Gastrocnemius medialis (tissue), 4 donors: ENCODE results near the gene AGRN.

Source experiments
- POLR2A ChIP-seq, 2 donors: fragments of 450-650 bp; IDR thresholded peaks; one replicate each; pipeline ENCODE4 v1.6.1; 2017; ENCODE audit warnings: antibody characterized with exemption in 2 of 2, mild to moderate bottlenecking in 2 of 2, moderate library complexity in 2 of 2
- TF ChIP-seq, protein P1 (sequence below), 5 experiments: fragments of 450-650 bp in 3 of 5; fragments of 200-600 bp in 2 of 5; sonication (generic) in 2 of 5; IDR thresholded peaks in 4 of 5; conservative IDR thresholded peaks in 1 of 5; 1 replicate in 4 of 5; 2 replicates in 1 of 5; pipeline ENCODE4 v1.5.1; 2016 to 2019; ENCODE audit warnings: antibody characterized with exemption in 5 of 5, mild to moderate bottlenecking in 3 of 5, moderate library complexity in 3 of 5

DNA sequence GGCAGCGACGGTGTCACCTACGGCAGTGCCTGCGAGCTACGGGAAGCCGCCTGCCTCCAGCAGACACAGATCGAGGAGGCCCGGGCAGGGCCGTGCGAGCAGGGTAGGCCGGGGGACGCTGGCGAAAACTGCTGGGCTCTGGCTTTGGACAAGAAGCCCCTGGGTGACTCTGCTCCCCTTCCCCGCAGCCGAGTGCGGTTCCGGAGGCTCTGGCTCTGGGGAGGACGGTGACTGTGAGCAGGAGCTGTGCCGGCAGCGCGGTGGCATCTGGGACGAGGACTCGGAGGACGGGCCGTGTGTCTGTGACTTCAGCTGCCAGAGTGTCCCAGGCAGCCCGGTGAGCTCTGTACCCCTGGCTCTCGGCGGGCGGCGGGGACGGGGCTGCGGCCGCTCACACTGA, 24.0 kb downstream of the AGRN start:
- TF ChIP-seq, protein P1, sequence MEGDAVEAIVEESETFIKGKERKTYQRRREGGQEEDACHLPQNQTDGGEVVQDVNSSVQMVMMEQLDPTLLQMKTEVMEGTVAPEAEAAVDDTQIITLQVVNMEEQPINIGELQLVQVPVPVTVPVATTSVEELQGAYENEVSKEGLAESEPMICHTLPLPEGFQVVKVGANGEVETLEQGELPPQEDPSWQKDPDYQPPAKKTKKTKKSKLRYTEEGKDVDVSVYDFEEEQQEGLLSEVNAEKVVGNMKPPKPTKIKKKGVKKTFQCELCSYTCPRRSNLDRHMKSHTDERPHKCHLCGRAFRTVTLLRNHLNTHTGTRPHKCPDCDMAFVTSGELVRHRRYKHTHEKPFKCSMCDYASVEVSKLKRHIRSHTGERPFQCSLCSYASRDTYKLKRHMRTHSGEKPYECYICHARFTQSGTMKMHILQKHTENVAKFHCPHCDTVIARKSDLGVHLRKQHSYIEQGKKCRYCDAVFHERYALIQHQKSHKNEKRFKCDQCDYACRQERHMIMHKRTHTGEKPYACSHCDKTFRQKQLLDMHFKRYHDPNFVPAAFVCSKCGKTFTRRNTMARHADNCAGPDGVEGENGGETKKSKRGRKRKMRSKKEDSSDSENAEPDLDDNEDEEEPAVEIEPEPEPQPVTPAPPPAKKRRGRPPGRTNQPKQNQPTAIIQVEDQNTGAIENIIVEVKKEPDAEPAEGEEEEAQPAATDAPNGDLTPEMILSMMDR (IDR thresholded peaks at IDR 0.05 in 4 of 5, conservative IDR thresholded peaks at IDR 0.05 in 1 of 5), result no peak
- no peak for TF ChIP-seq POLR2A (IDR thresholded peaks at IDR 0.05)
